K562 (cell line): Measurements from ENCODE around the gene UTP14C. TPM values are rescaled to one million over a fixed set of nuclear protein-coding genes. Genes with fewer than 3 reads are reported as not detected.
"Not testable (repeated sequence)": the region's sequence is repeated elsewhere in the genome, so short reads cannot be mapped to it uniquely, and the experiment has no call there.

Experiments used
- ATAC-seq: fragments of 200-7000 bp; cut with Tn5 transposase; 3 replicates; pipeline ENCODE4 v1.9.1; 2020; ENCODE audit warnings: moderate library complexity
- BruUV-seq: library from RNA; stranded (reverse); fragments of 400-500 nt; replicated peaks from 2 replicates; lab custom pipeline; 2021; lab: Mats Ljungman, UMichigan
- CTCF ChIA-PET: fragments of 300-600 bp; formaldehyde crosslinking; extraction: SDS; loops from one replicate; lab custom pipeline; 2021; ENCODE audit warnings: low intra/inter-chr PET ratio; lab: Yijun Ruan, JAX
- POLR2A ChIA-PET: fragments of 300-600, 350-650 bp; sonication (Branson Sonifier 250); formaldehyde crosslinking; extraction: SDS; loops from one replicate; lab custom pipeline; 2021; ENCODE audit warnings: antibody characterized with exemption, inconsistent platforms; lab: Yijun Ruan, JAX
- DNase-seq, 4 experiments: peaks; one replicate each; pipeline versions ENCODE4 v3.0.0 to v3.0.0-alpha.2; 2011 to 2018; ENCODE audit warnings: low spot score in 3 of 4, mixed read lengths in 3 of 4; ENCODE audit errors: extremely low read depth in 1 of 4
- FAIRE-seq: peaks from 2 replicates; lab custom pipeline; 2011; peaks lifted over from hg19 to GRCh38; lab: Jason Lieb, UNC
- H2AFZ ChIP-seq: 2 replicates; pipeline ENCODE4 v1.6.0; 2011; ENCODE audit warnings: low read depth, low read length, control low read depth, inconsistent platforms
- H3K27ac ChIP-seq: fragments of 200-600 bp; 3 replicates; pipeline ENCODE4 v1.8.0; 2011; ENCODE audit warnings: low read depth, mild to moderate bottlenecking, control low read depth, inconsistent platforms, low read length, moderate library complexity, mixed read lengths; ENCODE audit errors: extremely low read depth
- H3K27me3 ChIP-seq, 2 experiments: fragments of 300-600 bp in 1 of 2; 2 replicates in 1 of 2; 3 replicates in 1 of 2; pipeline versions ENCODE4 v1.6.0 to v1.8.0; 2011; ENCODE audit warnings: inconsistent platforms in 2 of 2, low read length in 2 of 2, mild to moderate bottlenecking in 1 of 2, mixed read lengths in 1 of 2, moderate library complexity in 1 of 2; ENCODE audit not compliant: control insufficient read depth in 2 of 2, insufficient read depth in 2 of 2
- H3K36me3 ChIP-seq: fragments of 300-600 bp; 3 replicates; pipeline ENCODE4 v1.8.0; 2011; ENCODE audit warnings: mild to moderate bottlenecking, low read length, inconsistent platforms; ENCODE audit not compliant: control insufficient read depth, insufficient read depth
- H3K4me1 ChIP-seq, 2 experiments: fragments of 200-600 bp in 1 of 2; replicated peaks in 1 of 2; 2 replicates in 1 of 2; 3 replicates in 1 of 2; pipeline versions ENCODE4 v1.5.1 to v1.8.0; 2011; ENCODE audit warnings: inconsistent platforms in 2 of 2, low read length in 2 of 2, mild to moderate bottlenecking in 1 of 2, mixed read lengths in 1 of 2, moderate library complexity in 1 of 2; ENCODE audit not compliant: control insufficient read depth in 2 of 2, insufficient read depth in 2 of 2
- H3K4me2 ChIP-seq: 2 replicates; pipeline ENCODE4 v1.6.1; 2011; ENCODE audit warnings: low read length, control low read depth, inconsistent platforms, mixed read lengths; ENCODE audit not compliant: insufficient read depth
- H3K4me3 ChIP-seq: fragments of 200-600 bp; sonication (generic), shearing (Covaris generic); 2 replicates; pipeline ENCODE4 v1.5.1; 2016; ENCODE audit warnings: control low read depth, inconsistent platforms
- H3K79me2 ChIP-seq: fragments of 200-600 bp; 3 replicates; pipeline ENCODE4 v1.8.0; 2011; ENCODE audit warnings: low read length, inconsistent platforms; ENCODE audit not compliant: control insufficient read depth, insufficient read depth
- H3K9ac ChIP-seq, 2 experiments: 2 replicates each; pipeline versions ENCODE4 v1.6.0 to v1.6.1; 2011; ENCODE audit warnings: low read depth in 2 of 2, low read length in 2 of 2, control low read depth in 1 of 2, inconsistent platforms in 1 of 2, mild to moderate bottlenecking in 1 of 2, mixed read lengths in 1 of 2; ENCODE audit not compliant: insufficient read depth in 1 of 2
- H3K9me1 ChIP-seq: one replicate; pipeline ENCODE4 v1.6.0; 2011; ENCODE audit warnings: inconsistent platforms, mild to moderate bottlenecking, low read length, moderate library complexity; ENCODE audit not compliant: control insufficient read depth, insufficient read depth
- H3K9me3 ChIP-seq: replicated peaks from 2 replicates; pipeline ENCODE4 v1.5.1; 2011; ENCODE audit warnings: low read depth, low read length, inconsistent platforms; ENCODE audit not compliant: control insufficient read depth, insufficient read depth
- H4K20me1 ChIP-seq: replicated peaks from 2 replicates; pipeline ENCODE4 v1.6.1; 2011; ENCODE audit warnings: low read length, inconsistent platforms, mixed read lengths; ENCODE audit not compliant: control insufficient read depth, insufficient read depth
- POU5F1 ChIP-seq: fragments of 150-350 bp; IDR thresholded peaks from 2 replicates; pipeline ENCODE4 v1.6.1; 2014; ENCODE audit warnings: borderline replicate concordance, low read length, low read depth, mild to moderate bottlenecking; ENCODE audit not compliant: partially characterized antibody
- ZKSCAN1 ChIP-seq: fragments of 150-350 bp; IDR thresholded peaks from 2 replicates; pipeline ENCODE4 v1.6.1; 2016; ENCODE audit warnings: low read depth, low read length
- ZNF354B ChIP-seq: fragments of 250-450 bp; sonication (Bioruptor Pico); IDR thresholded peaks from 2 replicates; pipeline ENCODE4 v1.4.0; 2020
- ZNF507 ChIP-seq: conservative IDR thresholded peaks from 2 replicates; pipeline ENCODE4 v1.6.1; 2017; ENCODE audit warnings: missing genetic modification characterization, missing compliant biosample characterization
- WGBS: fragments of 100-300 bp; shearing (Covaris generic); methylation state at CpG from one replicate; pipeline ENCODE4 v1.1.6; 2016; ENCODE audit warnings: low coverage, mixed read lengths; ENCODE audit not compliant: insufficient coverage; ENCODE audit errors: missing lambda C conversion rate; 5-methylcytosine and 5-hydroxymethylcytosine counted together
- in situ Hi-C: fragments of 300-500 bp; cut with MboI; formaldehyde crosslinking; loops from 4 replicates; pipeline ENCODE4 v1.15.0; 2018; ENCODE audit warnings: inconsistent platforms, mixed read lengths
- intact Hi-C: fragments of 100-400 bp; cut with micrococcal nuclease; formaldehyde crosslinking; loops from 2 replicates; pipeline ENCODE4 v1.14.2; 2022
- polyA plus RNA-seq, 8 experiments: library from polyadenylated mRNA; depleted of rRNA in 4 of 8; stranded (reverse) in 5 of 8; unstranded in 3 of 8; fragments of >200 nt; fragmentation: Nextera tagmentation in 2 of 8; fragmentation: Illumina TruSeq in 1 of 8; extraction: Ambion mirVana in 2 of 8; extraction: Trizol in 1 of 8; gene quantifications; 2 replicates each; pipeline versions ENCODE4 v1.2.1 to v1.2.3, GENCODE V29; 2011 to 2014; ENCODE audit warnings: inconsistent platforms in 1 of 8, missing spikeins in 1 of 8
- total RNA-seq, 7 experiments: library from RNA; depleted of rRNA in 6 of 7; stranded (reverse); fragments of >200 nt in 6 of 7; fragmentation: Illumina TruSeq in 2 of 7; extraction: Trizol in 2 of 7; gene quantifications; 2 replicates each; pipeline versions ENCODE4 v1.2.1 to v1.2.3, GENCODE V29; 2011 to 2021; ENCODE audit warnings: low replicate concordance in 1 of 7

Gene UTP14C
- total and polyA plus RNA-seq, 9 of the 15 experiments (the other 6 are each of a cell fraction or from before 2014, with no cell fraction given): 3.4 to 10.3 (median 6.0) TPM

DNA sequence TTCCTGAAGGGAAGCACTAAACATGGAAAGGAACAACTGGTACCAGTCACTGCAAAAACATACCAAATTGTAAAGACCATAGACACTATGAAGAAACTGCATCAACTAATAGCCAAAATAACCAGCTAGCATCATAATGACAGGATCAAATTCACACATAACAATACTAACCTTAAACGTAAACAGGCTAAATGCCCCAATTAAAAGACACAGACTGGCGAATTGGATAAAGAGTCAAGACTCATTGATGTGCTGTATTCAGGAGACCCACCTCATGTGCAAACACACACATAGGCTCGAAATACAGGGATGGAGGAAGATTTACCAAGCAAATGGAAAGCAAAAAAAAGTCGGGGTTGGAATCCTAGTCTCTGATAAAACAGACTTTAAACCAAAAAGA lies 39.6 kb upstream of the UTP14C start:
- BruUV-seq, H3K4me2 ChIP-seq, DNase-seq, intact Hi-C loops, ATAC-seq, FAIRE-seq, H3K9me3 ChIP-seq, H4K20me1 ChIP-seq, H3K9me1 ChIP-seq, CTCF ChIA-PET, H2AFZ ChIP-seq, H3K36me3 ChIP-seq, H3K9ac ChIP-seq, H3K4me3 ChIP-seq, H3K27me3 ChIP-seq, H3K27ac ChIP-seq, in situ Hi-C loops: not testable (repeated sequence)
- Histone ChIP-seq H3K79me2 (peaks cover 33% of the 10 kb centered on the region), H3K4me1 (peaks cover 0 to 10% of the 10 kb centered on the region in 2 experiments; a peak in 3 of 5 replicates)
- POLR2A ChIA-PET: interaction anchor here (1.3 to 2.0 kb wide), 2 partner anchors 8 to 36 kb away, joined by 3 to 10 read pairs; no protein-coding TSS in a partner anchor
- TF ChIP-seq ZNF354B (0 out of 2 replicates have a peak, but pooled peaks have one; percentile 15), ZNF507 (peak; percentile 60)
- 56% methylated on average over 4 of the region's 4 CpGs for WGBS

DNA sequence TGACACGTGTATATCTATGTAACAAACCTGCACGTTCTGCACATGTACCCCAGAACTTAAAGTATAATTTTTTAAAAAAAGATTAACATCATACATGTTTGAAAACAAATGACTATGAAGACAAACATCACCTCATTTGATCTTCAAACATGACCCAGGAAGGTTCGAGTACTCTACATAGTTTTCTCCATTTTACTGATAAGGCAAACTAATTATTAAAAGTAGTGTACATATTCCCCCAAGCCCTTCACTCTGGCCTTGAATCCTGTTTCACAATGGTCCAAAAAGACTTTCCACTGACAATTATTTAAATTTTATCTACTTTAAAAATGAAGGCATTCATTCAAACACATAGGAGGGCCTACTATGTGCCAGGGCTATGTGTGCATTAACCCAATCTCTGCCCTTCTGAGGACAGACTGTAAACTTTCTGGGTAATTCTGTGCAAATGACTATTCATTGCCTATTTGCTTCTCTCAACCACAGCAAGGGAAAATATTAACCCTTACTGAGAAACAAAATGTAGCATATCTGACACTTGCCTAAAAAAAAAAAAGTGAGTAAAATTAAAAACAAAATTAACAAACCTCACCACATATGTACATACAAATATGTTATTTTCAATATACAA lies 35.4 kb upstream of the UTP14C start:
- TF ChIP-seq POU5F1 (no peak), ZKSCAN1 (peak; percentile 76)
- POLR2A ChIA-PET: no interaction called here
- DNase-seq (no peak), FAIRE-seq (no peak), ATAC-seq (no peak)
- intact Hi-C loops (no loop called here), in situ Hi-C loops (no loop called here)
- Histone ChIP-seq H3K36me3 (peaks cover 8% of the 10 kb centered on the region; the same call in 2 of the 3 replicates), H3K4me3 (no peak overlapping the region), H3K4me2 (no peak overlapping the region), H3K4me1 (peaks cover 3 to 7% of the 10 kb centered on the region in 2 experiments; a peak in 3 of 5 replicates), H3K27me3 (no peaks in the 10 kb centered on the region), H2AFZ (no peak overlapping the region), H3K9me3 (no peaks in the 10 kb centered on the region), H3K27ac (no peak overlapping the region), H3K9me1 (no peaks in the 10 kb centered on the region), H3K9ac (no peak overlapping the region), H4K20me1 (no peaks in the 10 kb centered on the region), H3K79me2 (peaks cover 48% of the 10 kb centered on the region)
- 70% methylated on average over 3 of the region's 3 CpGs for WGBS
- BruUV-seq: no TSS peak
- CTCF ChIA-PET: no interaction called here
